Measurements from ENCODE around the gene OTOP3.
A peak's percentile ranks its signal among the peaks of the same experiment; 100 is the strongest.

OTOP3 gene

GRCh38 chr17:74917430-74917829, 18.3 kb upstream of the OTOP3 start:
- no peak for DNase-seq

- no peak for DNase-seq
Measured at GRCh38 chr17:74918906-74919305, 16.8 kb upstream of the OTOP3 start.

DNA sequence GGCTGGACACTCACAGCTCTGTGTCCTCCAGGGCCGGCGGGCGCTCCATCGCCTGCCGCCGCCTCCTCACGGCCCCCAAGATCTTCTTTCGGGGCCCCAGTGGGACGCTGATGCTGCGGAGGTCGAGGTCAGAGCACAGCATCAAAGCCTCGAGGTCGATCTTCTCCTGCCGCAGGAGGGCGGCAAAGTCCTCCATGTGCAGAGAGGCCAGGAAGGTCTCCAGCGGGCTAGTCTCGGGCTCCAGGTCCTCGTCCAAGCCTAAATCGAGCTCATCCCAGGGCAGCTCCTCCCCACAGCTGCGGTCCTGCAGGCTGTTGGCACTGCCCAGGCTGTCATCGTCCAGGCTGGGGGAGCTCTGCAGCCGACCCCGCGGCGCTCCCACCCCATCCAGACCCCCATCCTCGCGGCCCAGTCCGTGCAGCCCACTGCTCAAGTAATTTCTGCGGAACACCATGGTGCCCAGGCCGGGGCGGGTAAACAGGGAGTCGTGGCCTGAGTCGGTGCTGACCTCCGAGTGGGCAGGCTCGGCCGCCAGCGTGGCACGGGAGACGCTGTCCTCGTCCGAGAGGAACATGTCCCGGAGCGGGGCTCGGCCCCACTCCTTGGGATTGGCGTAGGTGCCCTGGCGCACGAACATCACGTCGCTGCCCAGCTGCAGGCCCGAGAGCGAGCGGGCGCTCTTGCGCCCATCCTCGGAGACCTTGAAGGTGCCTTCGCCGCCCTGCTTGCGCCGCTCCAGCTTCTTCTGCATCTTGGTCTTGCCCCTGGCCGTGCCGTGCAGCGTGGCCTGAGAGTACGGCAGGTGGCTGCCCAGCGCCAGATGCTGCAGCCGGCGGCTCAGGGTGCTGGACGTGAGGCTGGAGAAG, 16.0 kb upstream of the OTOP3 start:
- peak; percentile 13 for DNase-seq

- no peak for DNase-seq
Measured at GRCh38 chr17:74920306-74920620, 15.4 kb upstream of the OTOP3 start.

- DNase-seq = no peak
Measured at GRCh38 chr17:74920642-74921025, 15.1 kb upstream of the OTOP3 start.

- no peak for DNase-seq
Measured at GRCh38 chr17:74921026-74921681, 14.5 kb upstream of the OTOP3 start.

GRCh38 chr17:74921769-74922168, 13.9 kb upstream of the OTOP3 start:
- no peak for DNase-seq

- DNase-seq = no peak
Measured at GRCh38 chr17:74922172-74922571, 13.5 kb upstream of the OTOP3 start.

DNA sequence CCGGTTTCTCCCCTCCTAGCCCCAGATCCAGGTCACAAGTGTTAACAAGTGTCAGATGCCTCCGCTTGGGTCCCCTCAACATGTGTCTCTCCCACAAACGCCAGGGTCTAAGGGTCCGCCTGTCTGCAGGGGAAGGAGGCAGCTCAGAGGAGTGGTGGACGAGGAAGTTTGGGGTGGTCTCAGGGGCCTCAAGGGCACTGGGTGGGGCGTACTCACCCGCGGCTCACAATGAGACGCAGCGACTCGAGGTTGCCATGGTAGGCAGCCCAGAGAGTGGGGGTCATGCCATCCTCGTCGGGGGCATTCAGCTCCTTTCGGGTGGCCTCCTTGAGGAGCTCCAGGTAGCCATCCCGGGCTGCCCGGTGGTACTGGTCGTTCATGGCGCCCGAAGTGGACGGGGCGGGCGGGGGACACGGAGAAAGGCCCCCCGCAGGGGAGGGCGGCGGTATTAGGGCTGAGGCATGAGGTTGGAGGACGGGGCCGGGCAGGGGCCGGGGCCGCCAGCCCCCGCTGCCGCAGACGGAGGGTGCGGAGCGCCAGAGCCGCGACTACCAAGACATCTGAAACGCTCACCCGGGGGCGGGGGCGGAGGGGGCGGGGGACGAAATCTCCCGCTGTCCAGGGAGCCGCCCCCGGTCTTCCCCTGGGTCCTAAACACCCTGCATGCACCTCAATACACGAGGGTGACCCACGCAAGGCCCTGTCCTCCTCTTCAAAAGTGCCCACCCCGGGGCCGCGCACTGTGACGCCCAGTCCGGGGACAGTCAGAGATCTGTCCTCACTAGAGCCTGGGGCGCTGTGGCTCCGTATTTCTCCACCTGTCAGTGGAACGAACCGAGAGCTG, 12.8 kb upstream of the OTOP3 start, which contains the start of gene USH1G:
Gene USH1G, minus strand, starts transcription at position 562 of the 844 bp plus-strand sequence. Its CDS starts 182 bp downstream, at position 380.
- DNase-seq = no peak

DNA sequence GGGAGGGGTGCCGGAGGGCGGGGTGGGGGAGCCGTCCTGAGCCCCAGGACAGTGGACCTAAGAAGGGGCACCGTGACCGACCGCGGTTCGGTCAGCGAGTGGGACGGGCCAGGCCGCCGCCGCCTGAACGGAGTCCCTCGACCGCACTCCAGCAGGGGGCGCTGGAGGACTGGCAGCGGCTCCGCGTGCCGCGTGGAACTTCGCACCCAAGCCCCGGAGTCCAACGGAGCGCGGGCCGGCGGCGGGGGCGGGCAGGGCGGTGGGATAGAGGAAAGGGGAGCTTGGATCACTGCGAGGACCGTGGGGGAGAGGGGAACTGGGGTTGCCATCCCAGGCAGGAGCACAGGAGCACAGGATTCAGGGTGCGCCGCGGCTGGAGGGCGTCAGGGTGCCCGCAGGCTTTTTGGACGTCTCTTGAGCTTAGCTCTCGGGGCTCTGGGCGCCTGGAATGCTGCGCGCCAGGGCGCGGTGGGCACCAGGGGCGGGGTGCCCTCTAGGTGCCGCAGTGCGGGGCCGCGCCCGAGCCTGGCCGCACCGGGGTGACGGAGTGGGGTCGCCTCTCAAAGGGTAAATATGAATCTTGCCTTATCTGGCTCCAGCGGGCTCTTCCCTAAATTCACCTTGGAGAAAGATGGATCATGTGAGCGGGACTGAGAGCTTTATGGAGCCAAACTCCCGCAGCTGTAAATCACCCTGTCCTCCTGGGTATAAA, 12.0 kb upstream of the OTOP3 start:
- peak; percentile 26 for DNase-seq

DNA sequence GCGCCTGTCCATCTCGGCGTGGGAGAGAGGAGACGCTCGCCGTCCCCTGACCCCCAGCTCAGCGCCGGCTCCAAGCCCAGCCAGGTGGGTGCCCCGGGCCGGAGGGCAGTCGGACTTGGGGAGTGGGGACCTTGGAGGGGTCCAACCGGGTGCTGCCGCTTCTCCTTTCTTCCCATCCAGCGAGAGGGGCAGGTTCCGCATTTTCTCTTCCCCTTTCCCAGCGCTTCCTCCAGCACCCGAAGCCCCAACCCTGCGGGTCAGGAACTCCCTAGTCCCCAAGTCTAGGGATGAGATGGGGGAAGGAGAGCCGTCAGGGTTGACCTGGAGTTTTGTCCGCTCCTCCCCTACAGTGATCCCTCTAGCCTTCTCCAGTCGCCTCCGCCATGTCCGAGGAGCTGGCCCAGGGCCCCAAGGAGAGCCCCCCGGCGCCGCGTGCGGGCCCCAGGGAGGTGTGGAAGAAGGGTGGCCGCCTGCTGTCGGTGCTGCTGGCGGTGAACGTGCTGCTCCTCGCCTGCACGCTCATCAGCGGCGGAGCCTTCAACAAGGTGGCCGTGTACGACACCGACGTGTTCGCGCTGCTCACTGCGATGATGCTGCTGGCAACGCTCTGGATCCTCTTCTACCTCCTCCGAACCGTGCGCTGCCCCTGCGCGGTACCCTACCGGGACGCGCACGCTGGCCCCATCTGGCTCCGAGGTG, 11.3 kb upstream of the OTOP3 start, which contains the start of gene OTOP2:
Gene OTOP2, plus strand, starts transcription at position 24 of the 699 bp plus-strand sequence. Its CDS starts 360 bp downstream, at position 384.
- no peak for DNase-seq

- no peak for DNase-seq
Measured at GRCh38 chr17:74925242-74925641, 10.5 kb upstream of the OTOP3 start.

- DNase-seq = no peak
Measured at GRCh38 chr17:74928786-74929185, 6.9 kb upstream of the OTOP3 start.

GRCh38 chr17:74930535-74931036, 5.1 kb upstream of the OTOP3 start:
- DNase-seq = no peak

- no peak for DNase-seq
Measured at GRCh38 chr17:74935048-74935447, 650 bp upstream of the OTOP3 start.

- no peak for DNase-seq
Measured at GRCh38 chr17:74936470-74936799, 737 bp downstream of the OTOP3 start.

GRCh38 chr17:74937064-74938051, 1.7 kb downstream of the OTOP3 start:
- no peak for DNase-seq

GRCh38 chr17:74938194-74938950, 2.7 kb downstream of the OTOP3 start:
- no peak for DNase-seq

DNA sequence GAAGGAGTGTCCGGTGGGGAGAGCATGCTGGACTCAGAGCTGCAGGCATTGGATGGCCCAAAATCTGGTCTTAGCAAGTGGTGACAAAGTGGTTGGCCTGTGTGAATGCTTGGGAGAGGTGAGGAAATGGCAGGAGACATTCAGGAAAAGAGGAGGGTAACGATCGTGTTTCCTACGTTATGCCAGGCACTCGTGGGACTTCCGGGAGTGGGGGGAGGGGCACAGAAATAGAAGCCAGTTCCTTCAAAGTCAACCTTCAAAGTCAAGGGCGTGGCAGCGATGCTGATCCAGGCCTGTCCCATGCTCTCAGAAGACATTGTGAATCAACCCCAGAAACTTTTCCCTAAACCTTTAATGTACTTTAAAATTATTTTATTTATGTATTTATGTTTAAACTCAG, 3.8 kb downstream of the OTOP3 start:
- no peak for DNase-seq

Measured in fibroblast of skin of scalp (primary cell).